Measurements from ENCODE around the gene TAAR1.
"Not testable (repeated sequence)": the region's sequence is repeated elsewhere in the genome, so short reads cannot be mapped to it uniquely, and the experiment has no call there.

The TAAR1 gene

GRCh38 chr6:132659082-132659481 lies at the start of gene TAAR1:
Gene TAAR1, minus strand, starts transcription at chr6:132659182. Its CDS starts 13,179 bp downstream, at chr6:132646003.
- DNase-seq (ENCODE audit: low read depth), result no peak

- no peak for DNase-seq (ENCODE audit: low read depth)
These were observed 49.8 kb upstream of the TAAR1 start for GRCh38 chr6:132708771-132709170.

DNA sequence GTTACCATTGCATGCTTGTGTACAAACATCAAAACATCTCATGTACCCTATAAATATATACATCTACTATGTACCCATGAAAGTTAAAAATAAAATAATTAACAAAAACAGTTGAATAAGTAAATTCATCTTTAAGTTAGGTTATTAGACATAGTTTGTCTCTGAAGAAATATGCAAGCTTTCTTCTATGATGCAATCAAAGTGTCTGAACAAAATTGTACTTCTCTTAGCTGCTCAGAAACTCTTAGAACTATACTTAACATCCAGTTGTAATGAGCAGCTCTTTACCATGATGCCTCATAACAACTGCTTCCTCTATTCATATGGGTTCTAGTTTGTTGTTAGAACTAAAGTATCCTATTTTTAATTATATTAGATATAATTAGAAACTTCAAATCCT lies 49.0 kb upstream of the TAAR1 start:
- DNase-seq (ENCODE audit: low read depth), result no peak

- not testable (repeated sequence) for DNase-seq (ENCODE audit: low read depth)
These were observed 47.8 kb upstream of the TAAR1 start for GRCh38 chr6:132706756-132707155.

GRCh38 chr6:132703936-132704335 lies 45.0 kb upstream of the TAAR1 start:
- no peak for DNase-seq (ENCODE audit: low read depth)

GRCh38 chr6:132698608-132699007 lies 39.6 kb upstream of the TAAR1 start:
- no peak for DNase-seq (ENCODE audit: low read depth)

- DNase-seq (ENCODE audit: low read depth), result no peak
These were observed 36.8 kb upstream of the TAAR1 start for GRCh38 chr6:132695773-132696172.

GRCh38 chr6:132693478-132693877 lies 34.5 kb upstream of the TAAR1 start:
- no peak for DNase-seq (ENCODE audit: low read depth)

GRCh38 chr6:132690678-132691077 lies 31.7 kb upstream of the TAAR1 start:
- DNase-seq (ENCODE audit: low read depth), result no peak

GRCh38 chr6:132687306-132687705 lies 28.3 kb upstream of the TAAR1 start:
- no peak for DNase-seq (ENCODE audit: low read depth)

GRCh38 chr6:132686531-132686930 lies 27.5 kb upstream of the TAAR1 start:
- no peak for DNase-seq (ENCODE audit: low read depth)

DNA sequence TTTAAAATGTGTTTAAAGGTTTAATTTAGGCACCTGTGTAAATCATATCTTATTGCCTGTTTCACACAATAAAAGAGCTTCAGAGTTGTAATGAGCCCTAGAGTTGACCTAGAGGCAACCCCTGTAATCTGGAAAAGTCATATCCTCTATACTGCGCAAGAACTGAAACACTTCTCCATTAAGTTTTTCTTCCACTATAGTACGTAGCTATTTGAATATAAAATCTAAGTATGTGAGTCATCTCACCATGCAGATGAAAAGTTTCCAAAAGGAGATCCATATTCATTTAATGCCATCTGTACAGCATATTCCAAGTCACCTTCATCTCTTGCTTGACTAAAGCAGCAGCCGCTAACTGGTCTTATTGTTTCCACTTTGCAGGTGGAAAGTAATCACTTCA lies 26.0 kb upstream of the TAAR1 start:
- no peak for DNase-seq (ENCODE audit: low read depth)

DNA sequence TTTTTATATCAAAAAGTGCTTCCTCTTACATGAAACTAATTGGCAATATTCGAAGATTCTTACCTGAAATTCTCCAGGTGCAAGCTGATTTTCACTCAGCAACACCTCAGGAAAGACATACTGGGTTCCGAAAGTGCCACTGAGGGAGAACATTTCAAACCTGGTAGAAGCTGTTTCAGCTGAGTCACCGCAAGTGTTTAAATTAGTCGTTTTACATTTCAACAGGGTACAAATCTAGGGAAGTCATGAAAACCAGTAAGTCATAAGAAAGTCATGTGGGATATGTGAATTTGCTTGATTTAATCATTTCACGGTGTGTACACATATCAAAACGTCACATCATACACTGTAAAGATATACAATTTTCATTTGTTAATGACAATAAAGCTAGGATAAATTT lies 25.3 kb upstream of the TAAR1 start:
- DNase-seq (ENCODE audit: low read depth), result no peak

DNA sequence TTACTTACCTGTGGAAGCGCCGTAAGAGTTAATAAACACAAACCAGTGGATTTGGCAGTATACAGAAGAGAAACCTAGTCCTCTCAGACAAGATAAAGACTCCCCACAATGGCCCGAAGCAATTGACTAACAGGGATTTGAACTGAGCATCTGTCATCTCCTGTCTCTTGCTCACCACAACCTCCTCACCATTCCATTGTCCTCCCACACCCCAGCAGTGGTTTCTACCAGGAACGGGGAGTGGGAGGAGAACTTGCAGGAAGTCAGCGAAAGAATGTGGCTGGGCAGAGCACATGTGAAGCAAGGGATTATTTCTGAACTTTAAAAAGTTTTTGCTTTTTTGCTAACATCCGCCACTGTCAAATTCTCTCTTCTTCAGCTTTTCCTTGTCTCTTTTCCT lies 24.6 kb upstream of the TAAR1 start:
- no peak for DNase-seq (ENCODE audit: low read depth)

- DNase-seq (ENCODE audit: low read depth), result not testable (repeated sequence)
These were observed 20.1 kb upstream of the TAAR1 start for GRCh38 chr6:132679094-132679493.

- no peak for DNase-seq (ENCODE audit: low read depth)
These were observed 16.8 kb upstream of the TAAR1 start for GRCh38 chr6:132675749-132676148.

- no peak for DNase-seq (ENCODE audit: low read depth)
These were observed 16.0 kb upstream of the TAAR1 start for GRCh38 chr6:132675002-132675401.

DNA sequence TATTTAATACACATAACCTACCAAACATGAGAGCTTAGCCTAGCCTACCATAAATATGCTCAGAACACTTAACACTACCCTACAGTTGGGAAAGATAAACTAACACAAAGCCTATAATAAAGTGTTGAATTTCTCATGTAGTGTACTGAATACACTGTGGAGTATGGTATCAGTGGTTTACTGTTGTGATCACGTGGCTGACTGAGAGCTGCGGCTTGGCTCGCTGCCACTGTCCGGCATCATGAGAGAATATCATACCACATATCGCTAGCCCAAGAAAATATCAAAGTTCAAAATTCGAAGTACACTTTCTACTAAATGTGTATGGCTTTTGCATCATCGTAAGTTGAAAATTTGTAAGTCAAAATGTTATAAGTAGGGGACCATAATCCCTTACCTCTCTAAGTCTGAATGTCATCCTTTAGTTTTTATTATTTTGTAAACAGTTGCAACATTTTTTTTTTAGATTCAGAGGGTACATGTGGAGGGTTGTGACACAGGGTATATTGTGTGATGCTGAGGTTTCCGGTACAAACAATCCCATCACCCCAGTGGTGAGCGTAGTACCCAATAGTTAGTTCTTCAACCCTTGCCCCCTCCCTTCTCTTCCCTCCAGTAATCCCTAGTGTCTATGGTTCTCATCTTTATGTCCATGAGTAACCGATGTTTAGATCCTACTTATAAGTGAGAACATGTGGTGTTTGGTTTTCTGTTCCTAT lies 14.6 kb upstream of the TAAR1 start:
- no peak for DNase-seq (ENCODE audit: low read depth)

GRCh38 chr6:132671295-132671694 lies 12.3 kb upstream of the TAAR1 start:
- no peak for DNase-seq (ENCODE audit: low read depth)

GRCh38 chr6:132669690-132670291 lies 10.8 kb upstream of the TAAR1 start:
- DNase-seq (ENCODE audit: low read depth), result no peak

DNA sequence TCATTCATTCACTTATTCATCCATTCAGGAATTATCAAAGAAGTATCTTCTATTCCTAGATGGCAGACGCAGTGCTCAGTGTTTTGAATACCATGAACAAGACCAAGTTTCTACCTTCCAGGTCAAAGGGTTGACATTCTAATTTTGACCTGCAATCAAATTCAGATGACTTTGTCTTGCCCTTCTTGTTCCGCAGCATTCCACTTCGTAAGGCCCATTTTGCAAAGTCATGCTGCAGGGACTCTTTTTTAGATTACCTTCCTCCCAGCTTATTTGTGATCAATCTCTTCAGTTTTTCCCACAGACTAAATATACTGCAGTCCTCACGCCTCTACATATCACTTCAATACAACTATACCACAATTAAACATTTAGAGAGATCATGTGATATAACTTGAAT lies 7.1 kb upstream of the TAAR1 start:
- no peak for DNase-seq (ENCODE audit: low read depth)

DNA sequence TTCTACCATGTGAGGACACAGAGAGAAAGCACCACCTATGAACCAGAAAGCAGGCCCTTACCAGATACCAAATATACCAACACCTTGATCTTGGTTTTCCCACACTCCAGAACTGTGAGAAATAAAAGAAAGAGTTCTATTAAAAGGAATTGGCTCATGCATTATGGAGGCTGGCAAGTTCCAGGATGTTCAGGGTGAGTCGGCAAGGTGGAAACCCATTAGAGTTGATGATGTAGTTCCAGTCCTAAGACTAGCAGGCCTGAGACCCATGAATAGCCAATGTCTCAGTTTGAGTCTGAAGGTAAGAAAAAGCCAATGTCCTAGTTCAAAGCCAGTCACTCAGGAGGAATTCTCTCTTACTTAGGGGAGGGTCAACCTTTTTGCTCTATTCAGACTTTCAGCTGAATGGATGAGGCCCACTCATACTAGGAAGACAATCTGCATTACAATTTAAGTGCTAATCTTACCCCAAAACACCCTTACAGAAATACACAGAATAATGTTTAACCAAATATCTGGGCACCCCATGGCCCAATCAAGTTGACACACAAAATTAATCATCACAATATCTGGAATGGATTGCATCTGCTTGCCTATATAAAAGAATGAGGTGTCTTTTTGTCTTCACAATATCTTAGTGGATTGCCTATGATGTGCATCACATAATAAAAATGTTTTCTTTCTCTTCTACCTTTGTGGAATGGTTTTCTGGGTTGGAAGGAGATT lies 5.5 kb upstream of the TAAR1 start:
- DNase-seq (ENCODE audit: low read depth), result no peak

DNA sequence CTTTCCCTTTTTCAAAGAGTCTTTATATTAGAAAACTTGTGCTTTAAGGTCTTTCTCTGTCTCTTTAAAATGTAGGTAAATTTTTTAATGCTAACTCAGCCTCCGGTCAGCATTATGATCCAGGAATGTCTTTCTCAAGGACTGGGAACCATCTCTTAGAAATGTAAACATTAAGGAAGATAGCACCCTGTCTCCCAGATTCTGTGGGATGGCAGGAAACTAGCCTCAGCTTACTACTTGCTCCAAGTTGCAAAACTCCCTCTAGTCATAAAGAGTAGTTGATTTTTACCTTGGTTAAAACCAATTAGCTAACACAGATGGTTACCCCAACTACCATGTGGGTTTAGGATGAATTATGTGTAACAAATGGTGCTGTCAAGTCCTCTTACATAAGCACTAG lies 4.7 kb upstream of the TAAR1 start:
- DNase-seq (ENCODE audit: low read depth), result no peak
